MV-4-11 (cell line): ENCODE data around the gene CDK10.
A peak's percentile ranks its signal among the peaks of the same experiment; 100 is the strongest.

Experiments used
- DNase-seq: peaks from one replicate; lab custom pipeline; 2025; lab: John Stamatoyannopoulos, UW

The CDK10 gene

DNA sequence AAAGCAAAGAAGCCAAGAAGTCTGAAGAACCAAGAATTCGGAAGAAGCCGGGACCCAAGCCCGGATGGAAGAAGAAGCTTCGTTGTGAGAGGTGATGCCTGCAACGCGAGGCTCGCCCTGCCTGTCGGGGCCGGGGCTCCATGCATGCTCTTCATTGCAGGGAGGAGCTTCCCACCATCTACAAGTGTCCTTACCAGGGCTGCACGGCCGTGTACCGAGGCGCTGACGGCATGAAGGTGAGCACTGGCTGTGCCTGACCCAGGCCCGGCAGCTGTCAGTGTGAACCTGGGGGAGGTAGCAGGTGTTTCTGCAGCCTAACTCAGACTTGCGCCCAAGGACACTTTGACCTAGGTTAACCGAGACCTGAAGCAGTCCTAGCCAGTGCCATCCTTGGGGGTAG, 46.8 kb downstream of the CDK10 start:
- DNase-seq: no peak

DNA sequence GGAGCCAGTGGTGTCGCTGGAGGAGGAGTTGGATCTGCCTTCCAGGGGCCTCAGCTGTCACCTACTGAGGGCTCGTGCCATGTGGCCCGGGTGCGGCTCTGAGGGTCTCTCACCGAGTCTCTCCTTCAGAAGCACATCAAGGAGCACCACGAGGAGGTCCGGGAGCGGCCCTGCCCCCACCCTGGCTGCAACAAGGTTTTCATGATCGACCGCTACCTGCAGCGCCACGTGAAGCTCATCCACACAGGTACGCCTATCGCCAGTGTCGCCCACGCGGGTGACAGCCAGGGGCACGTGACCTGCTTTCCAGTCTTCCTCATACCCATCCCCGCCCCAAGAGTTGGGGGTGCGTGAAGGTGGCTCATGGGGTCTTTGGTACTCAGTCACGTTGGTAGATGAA, 47.3 kb downstream of the CDK10 start:
- no peak for DNase-seq

DNA sequence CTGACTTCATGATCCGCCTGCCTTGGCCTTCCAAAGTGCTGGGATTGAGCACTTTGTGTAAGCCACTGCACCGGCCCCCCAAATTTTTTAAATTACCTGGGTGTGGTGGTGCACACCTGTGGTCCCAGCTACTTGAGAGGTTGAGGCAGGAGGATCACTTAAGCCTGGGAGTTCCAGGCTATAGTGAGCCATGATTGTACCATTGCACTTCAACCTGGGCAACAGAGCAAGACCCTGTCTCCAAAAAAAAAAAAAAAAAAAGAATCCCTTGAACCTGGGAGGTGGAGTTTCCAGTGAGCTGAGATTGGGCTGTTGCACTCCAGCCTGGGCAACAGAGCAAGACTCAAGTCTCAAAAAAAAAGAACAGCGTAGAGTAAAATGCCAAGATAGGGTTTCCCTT, 50.1 kb downstream of the CDK10 start:
- no peak for DNase-seq

DNA sequence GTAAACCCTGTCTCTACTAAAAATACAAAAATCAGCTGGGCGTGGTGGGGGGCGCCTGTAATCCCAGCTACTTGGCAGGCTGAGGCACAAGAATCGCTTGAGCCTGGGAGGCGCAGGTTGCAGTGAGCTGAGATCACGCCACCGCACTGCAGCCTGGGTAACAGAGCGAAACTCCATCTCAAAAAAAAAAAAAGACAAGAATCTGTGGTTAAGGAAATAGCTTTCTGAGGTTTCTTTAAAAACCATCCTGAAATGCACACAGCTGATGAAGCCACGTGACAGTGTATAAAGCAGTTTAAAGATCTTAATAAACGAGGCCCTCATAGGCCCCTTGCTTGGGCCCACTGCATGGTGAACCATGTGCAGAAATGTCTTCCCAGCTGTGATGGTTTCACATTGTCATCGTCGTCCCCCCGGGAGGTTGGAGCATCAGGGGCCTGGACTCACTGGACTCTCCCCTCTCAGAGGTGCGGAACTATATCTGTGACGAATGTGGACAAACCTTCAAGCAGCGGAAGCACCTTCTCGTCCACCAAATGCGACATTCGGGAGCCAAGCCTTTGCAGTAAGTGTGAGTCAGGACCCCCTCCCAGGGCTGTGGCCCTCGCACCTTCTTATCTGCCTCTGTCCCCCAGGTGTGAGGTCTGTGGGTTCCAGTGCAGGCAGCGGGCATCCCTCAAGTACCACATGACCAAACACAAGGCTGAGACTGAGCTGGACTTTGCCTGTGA, 51.0 kb downstream of the CDK10 start:
- DNase-seq: peak; percentile 43

DNA sequence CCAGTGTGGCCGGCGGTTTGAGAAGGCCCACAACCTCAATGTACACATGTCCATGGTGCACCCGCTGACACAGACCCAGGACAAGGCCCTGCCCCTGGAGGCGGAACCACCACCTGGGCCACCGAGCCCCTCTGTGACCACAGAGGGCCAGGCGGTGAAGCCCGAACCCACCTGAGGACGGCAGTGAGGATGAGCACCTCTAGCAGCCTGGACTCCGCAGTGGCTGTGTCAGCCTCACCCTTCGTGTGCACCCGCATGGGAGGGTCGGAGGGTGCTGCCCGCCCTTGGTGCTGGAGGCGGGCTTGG, 51.5 kb downstream of the CDK10 start:
- no peak for DNase-seq

DNA sequence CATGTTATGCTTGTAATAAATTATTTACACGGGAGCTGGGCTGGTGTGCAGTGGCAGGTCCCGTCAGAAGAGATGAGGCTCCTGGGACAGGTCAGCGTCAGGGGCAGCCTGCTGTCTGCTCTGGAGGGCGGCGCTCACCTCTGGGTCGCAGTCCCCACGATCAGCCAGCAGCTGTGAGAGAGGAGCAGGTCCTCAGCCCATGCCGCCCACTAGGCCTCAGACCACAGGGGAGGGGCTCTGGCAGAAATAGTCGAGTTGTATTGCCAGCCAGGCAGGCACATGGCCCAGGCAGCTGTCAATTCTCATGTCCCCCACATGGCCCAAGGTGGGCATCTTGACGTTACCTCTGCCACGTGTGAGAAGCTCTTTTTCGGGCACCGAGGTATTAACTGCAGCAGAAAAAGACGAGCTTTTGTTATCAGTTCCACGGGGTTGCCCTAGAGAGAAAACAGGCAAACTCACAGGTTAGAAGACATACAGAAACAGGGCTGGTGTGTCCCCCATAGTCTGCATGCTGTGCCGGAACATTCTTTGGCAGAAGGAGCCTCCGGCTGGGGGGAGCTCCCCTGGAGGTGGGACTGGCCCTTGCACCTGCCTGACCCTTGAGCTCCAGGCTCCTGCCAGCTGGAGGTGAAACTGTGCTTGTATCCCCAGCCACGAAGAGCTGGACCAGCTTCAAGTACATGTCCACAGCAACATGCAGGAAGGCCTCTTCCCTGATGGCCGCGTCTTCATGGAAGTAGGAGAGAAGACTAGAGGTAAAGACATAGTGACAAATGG, 52.2 kb downstream of the CDK10 start:
- DNase-seq: no peak

DNA sequence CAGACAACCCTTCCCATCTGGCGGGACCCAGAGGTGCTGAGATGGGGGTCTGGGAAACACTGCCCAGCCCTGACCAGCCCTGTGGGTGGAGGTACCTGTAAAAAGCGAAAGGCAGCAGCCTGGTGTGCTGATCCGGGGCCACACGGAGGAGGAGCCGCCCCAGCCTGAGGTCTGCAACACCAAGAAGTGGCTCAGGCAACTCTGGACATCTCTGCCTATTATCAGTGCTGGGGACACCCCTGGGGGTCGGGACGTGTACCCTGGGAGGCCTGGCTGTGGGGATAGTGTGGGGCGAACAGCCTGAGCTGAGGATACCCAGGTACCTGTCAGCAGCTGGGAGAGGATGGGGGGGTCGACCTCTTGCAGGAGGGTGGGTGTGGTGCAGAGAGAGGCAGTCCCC, 52.9 kb downstream of the CDK10 start:
- DNase-seq: no peak

DNA sequence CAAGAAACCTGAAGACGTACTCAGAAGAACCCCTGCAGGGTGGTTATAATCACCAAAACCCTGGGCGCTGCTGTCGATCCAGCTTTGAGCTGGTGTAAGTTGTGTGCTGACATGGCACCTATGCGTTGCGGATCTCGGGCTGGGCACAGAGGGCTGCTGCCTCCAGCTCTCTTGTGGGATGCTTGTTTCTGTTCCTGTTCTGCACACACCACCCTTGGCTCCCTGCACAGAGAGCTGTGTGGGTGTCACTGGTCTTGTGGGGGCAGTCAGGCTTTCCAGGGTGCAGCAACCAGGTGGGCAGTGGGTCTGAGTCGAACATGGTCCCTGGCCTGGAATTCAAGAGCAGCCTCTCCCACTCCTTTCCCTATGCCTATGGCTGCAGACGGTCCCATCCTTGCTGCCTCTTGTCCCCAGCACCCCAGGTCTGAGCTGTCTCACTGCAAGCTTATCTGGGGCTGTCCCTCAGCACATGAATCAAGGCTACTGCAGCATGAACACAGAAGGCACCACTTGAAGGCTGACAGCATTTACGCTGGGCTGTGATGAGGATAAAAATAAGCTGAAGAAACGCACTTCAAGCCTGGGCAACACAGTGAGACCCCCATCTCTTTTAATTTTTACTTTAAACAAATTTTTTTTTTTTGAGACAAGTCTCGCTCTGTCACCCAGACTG, 55.0 kb downstream of the CDK10 start:
- peak; percentile 37 for DNase-seq

DNA sequence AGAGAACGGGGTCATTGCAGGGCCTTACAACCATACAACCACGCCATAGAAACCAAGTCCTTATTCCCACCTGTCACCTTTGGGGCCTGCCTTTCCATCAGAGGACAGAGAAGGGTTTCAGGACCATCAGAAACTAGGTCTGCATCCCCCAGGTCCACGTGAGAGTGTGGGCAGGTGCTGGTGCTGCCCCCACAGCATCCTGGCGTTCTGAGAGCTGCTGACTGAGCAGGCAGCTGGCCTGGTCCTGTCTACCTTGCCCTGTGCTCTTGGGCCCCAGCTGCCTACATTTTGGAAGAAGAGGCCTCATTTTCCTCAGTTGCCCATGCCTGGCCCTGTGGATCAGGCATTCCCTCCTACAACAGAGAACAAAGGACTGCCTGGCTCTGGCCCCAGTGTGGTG, 56.5 kb downstream of the CDK10 start:
- DNase-seq: no peak

DNA sequence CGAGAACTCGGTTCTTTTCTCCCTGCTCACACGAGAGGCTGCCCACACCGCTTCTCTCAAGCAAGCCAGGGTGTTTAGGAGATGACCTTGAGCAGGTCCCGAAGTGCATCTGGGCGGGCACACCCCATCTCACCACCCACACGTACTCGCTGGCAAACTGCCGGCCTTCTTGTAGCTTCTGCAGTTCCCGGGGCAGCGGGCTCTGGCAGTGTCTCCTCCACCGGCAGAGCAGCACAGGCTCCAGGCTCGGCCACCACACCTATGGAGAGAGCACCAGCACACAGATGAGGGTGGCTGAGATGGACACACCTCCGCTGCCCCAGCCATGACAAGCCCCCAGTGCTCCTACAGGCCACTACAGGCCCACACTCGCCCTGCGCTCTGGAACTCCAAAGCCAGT, 58.3 kb downstream of the CDK10 start:
- DNase-seq: no peak
